Spinal cord (tissue), 10 donors: ENCODE measurements around the gene ODAPH. TPM values are rescaled to one million over a fixed set of nuclear protein-coding genes. Genes with fewer than 3 reads are reported as not detected.
"Not testable (repeated sequence)": the region's sequence is repeated elsewhere in the genome, so short reads cannot be mapped to it uniquely, and the experiment has no call there.

Source experiments
- DNase-seq, 6 donors: peaks; one replicate each; pipeline versions ENCODE4 v3.0.0 to v3.0.0-alpha.2; 2013 to 2015; ENCODE audit warnings: low spot score in 6 of 6, low read depth in 4 of 6
- H3K27ac ChIP-seq: one replicate; pipeline ENCODE4 v1.5.1; 2013; ENCODE audit warnings: low read depth, low read length, control low read depth
- H3K27me3 ChIP-seq: one replicate; pipeline ENCODE4 v1.6.1; 2013; ENCODE audit warnings: low read length; ENCODE audit not compliant: control insufficient read depth, insufficient read depth
- H3K36me3 ChIP-seq: one replicate; pipeline ENCODE4 v1.6.1; 2013; ENCODE audit warnings: low read length; ENCODE audit not compliant: control insufficient read depth, insufficient read depth
- H3K4me1 ChIP-seq: one replicate; pipeline ENCODE4 v1.6.1; 2013; ENCODE audit warnings: low read length; ENCODE audit not compliant: control insufficient read depth, insufficient read depth
- H3K4me3 ChIP-seq: one replicate; pipeline ENCODE4 v1.5.1; 2013; ENCODE audit warnings: low read depth, low read length, control low read depth
- H3K9me3 ChIP-seq: one replicate; pipeline ENCODE4 v1.6.1; 2013; ENCODE audit warnings: low read length; ENCODE audit not compliant: control insufficient read depth, insufficient read depth
- WGBS: methylation state at CpG from one replicate; pipeline ENCODE4 v1.1.5; 2013; ENCODE audit warnings: missing lambda C conversion rate; ENCODE audit not compliant: insufficient coverage; 5-methylcytosine and 5-hydroxymethylcytosine counted together
- long read RNA-seq, 4 donors: transcript quantifications; one replicate each; lab custom pipeline, GENCODE V29; 2026
- polyA plus RNA-seq, 2 donors: library from polyadenylated mRNA; unstranded; fragments of 120-200 nt; gene quantifications; one replicate each; pipeline ENCODE4 v1.2.1, GENCODE V29; 2013; ENCODE audit not compliant: insufficient read length in 2 of 2
- total RNA-seq, 2 donors: library from RNA; depleted of rRNA in 1 of 2; stranded (reverse); fragments of 120-200 nt in 1 of 2; fragments of >200 nt in 1 of 2; gene quantifications; one replicate each; pipeline versions ENCODE4 v1.2.3 to v1.2.4, GENCODE V29; 2013 to 2014
- donor health status: healthy.

Gene ODAPH
- total RNA-seq (not detected), polyA plus RNA-seq (under 1 TPM; 0.19 to 0.45 TPM)
- long read RNA-seq, donor 1 = 0 reads
- long read RNA-seq, donor 2 = 0 reads
- long read RNA-seq, donor 3 = 0 reads
- long read RNA-seq, donor 4 = 0 reads

GRCh38 chr4:75555294-75556164 is at the start of gene ODAPH:
Gene ODAPH (plus strand): TSS chr4:75556066. CDS start chr4:75556083, 17 bp downstream.
- Histone ChIP-seq H3K27ac (no peak within 1 kb of the TSS), H3K9me3 (no peaks in the 10 kb centered on the region), H3K4me3 (no peak within 1 kb of the TSS), H3K27me3 (no peaks in the 10 kb centered on the region), H3K4me1 (no peaks in the 10 kb centered on the region), H3K36me3 (no peaks in the 10 kb centered on the region)
- WGBS = 50% methylated on average over 1 of the region's 9 CpGs
- DNase-seq = no peak

- no CpG with 5 or more reads among the region's 4 CpGs for WGBS
- not testable (repeated sequence) for H3K9me3 ChIP-seq, H3K27me3 ChIP-seq, H3K4me1 ChIP-seq, H3K4me3 ChIP-seq, DNase-seq, H3K27ac ChIP-seq, H3K36me3 ChIP-seq
Measured at GRCh38 chr4:75509592-75509991, 46.3 kb upstream of the ODAPH start.

- H3K27ac ChIP-seq = no peak overlapping the region
- H3K4me3 ChIP-seq = no peak overlapping the region
- H3K4me1 ChIP-seq = no peaks in the 10 kb centered on the region
- H3K36me3 ChIP-seq = peaks cover 2% of the 10 kb centered on the region
- peak in 1 of 6 donors; percentile 1 for DNase-seq
- WGBS = 35% methylated on average over 2 of the region's 3 CpGs
- no peaks in the 10 kb centered on the region for H3K27me3 ChIP-seq
- no peaks in the 10 kb centered on the region for H3K9me3 ChIP-seq
Measured at GRCh38 chr4:75511841-75512240, 44.0 kb upstream of the ODAPH start.

GRCh38 chr4:75512386-75513211 is 43.3 kb upstream of the ODAPH start:
- no peak overlapping the region for H3K4me3 ChIP-seq
- 10% methylated on average over 1 of the region's 6 CpGs for WGBS
- no peak overlapping the region for H3K27ac ChIP-seq
- no peaks in the 10 kb centered on the region for H3K27me3 ChIP-seq
- peak in 1 of 6 donors; percentile 3 for DNase-seq
- H3K36me3 ChIP-seq = peaks cover 7% of the 10 kb centered on the region
- H3K4me1 ChIP-seq = no peaks in the 10 kb centered on the region
- H3K9me3 ChIP-seq = no peaks in the 10 kb centered on the region

- Histone ChIP-seq H3K36me3 (peaks cover 7% of the 10 kb centered on the region), H3K4me1 (no peaks in the 10 kb centered on the region), H3K4me3 (peak overlapping the region; percentile 97), H3K9me3 (no peaks in the 10 kb centered on the region), H3K27ac (peak overlapping the region; percentile 98), H3K27me3 (no peaks in the 10 kb centered on the region)
- WGBS = 0% methylated on average over 7 of the region's 12 CpGs
- DNase-seq = no peak
Measured at GRCh38 chr4:75513526-75514130, 42.2 kb upstream of the ODAPH start.

GRCh38 chr4:75514131-75514948 is 41.5 kb upstream of the ODAPH start, which contains the start of the genes RCHY1 and THAP6:
Gene RCHY1 (minus strand): TSS chr4:75514403. CDS start chr4:75514286, 117 bp downstream.
Gene THAP6 (plus strand): TSS chr4:75514473. CDS start chr4:75515453, 980 bp downstream.
- Histone ChIP-seq H3K4me3 (peak within 1 kb of the TSS; percentile 97), H3K36me3 (peaks cover 7% of the 10 kb centered on the region), H3K9me3 (no peaks in the 10 kb centered on the region), H3K27ac (peak within 1 kb of the TSS; percentile 98), H3K27me3 (no peaks in the 10 kb centered on the region), H3K4me1 (no peaks in the 10 kb centered on the region)
- peak; percentile 89 to 99 (median 96) for DNase-seq
- WGBS = under 1% methylated on average over 59 of the region's 61 CpGs

GRCh38 chr4:75514949-75515612 is 40.8 kb upstream of the ODAPH start:
- Histone ChIP-seq H3K27me3 (no peaks in the 10 kb centered on the region), H3K27ac (peak overlapping the region; percentile 98), H3K4me3 (peak overlapping the region; percentile 97), H3K9me3 (no peaks in the 10 kb centered on the region), H3K36me3 (peaks cover 7% of the 10 kb centered on the region), H3K4me1 (no peaks in the 10 kb centered on the region)
- 20% methylated on average over 2 of the region's 9 CpGs for WGBS
- peak in 2 of 6 donors; percentile 1 to 9 for DNase-seq

GRCh38 chr4:75516144-75516543 is 39.7 kb upstream of the ODAPH start:
- Histone ChIP-seq H3K4me3 (no peak overlapping the region), H3K27me3 (no peaks in the 10 kb centered on the region), H3K36me3 (peaks cover 7% of the 10 kb centered on the region), H3K9me3 (no peaks in the 10 kb centered on the region), H3K27ac (no peak overlapping the region), H3K4me1 (no peaks in the 10 kb centered on the region)
- DNase-seq = no peak
- WGBS = no CpG with 5 or more reads among the region's 1 CpG
